DOHH2 (cell line): ENCODE data around the gene TSHZ2.

ENCODE experiments used
- H3F3A ChIP-seq: fragments of 200-600 bp; sonication (generic), shearing (Covaris generic); 2 replicates; pipeline ENCODE4 v1.6.0; 2016; ENCODE audit warnings: antibody characterized with exemption, mild to moderate bottlenecking; ENCODE audit not compliant: control insufficient read depth, insufficient read depth
- H3K27ac ChIP-seq: fragments of 200-600 bp; sonication (generic); 2 replicates; pipeline ENCODE4 v1.5.1; 2014; ENCODE audit warnings: low read depth, mild to moderate bottlenecking, low read length, moderate library complexity
- H3K27me3 ChIP-seq: fragments of 200-600 bp; sonication (generic); 2 replicates; pipeline ENCODE4 v1.6.1; 2014; ENCODE audit warnings: mild to moderate bottlenecking, low read length, mixed read lengths; ENCODE audit not compliant: control insufficient read depth
- H3K36me3 ChIP-seq: fragments of 200-600 bp; sonication (generic); 2 replicates; pipeline ENCODE4 v1.6.1; 2014; ENCODE audit warnings: mild to moderate bottlenecking, low read length, moderate library complexity, mixed read lengths; ENCODE audit not compliant: control insufficient read depth
- H3K4me1 ChIP-seq: fragments of 200-600 bp; sonication (generic); 2 replicates; pipeline ENCODE4 v1.6.1; 2014; ENCODE audit warnings: mild to moderate bottlenecking, low read length, mixed read lengths; ENCODE audit not compliant: control insufficient read depth
- H3K4me2 ChIP-seq: fragments of 200-600 bp; sonication (generic); 2 replicates; pipeline ENCODE4 v1.6.0; 2014; ENCODE audit warnings: mild to moderate bottlenecking, low read length, moderate library complexity
- H3K4me3 ChIP-seq: fragments of 200-600 bp; sonication (generic); 2 replicates; pipeline ENCODE4 v1.5.1; 2014; ENCODE audit warnings: mild to moderate bottlenecking, low read length, mixed read lengths
- H3K79me2 ChIP-seq: fragments of 200-600 bp; sonication (generic); 2 replicates; pipeline ENCODE4 v1.6.1; 2014; ENCODE audit warnings: mild to moderate bottlenecking, low read length, mixed read lengths; ENCODE audit not compliant: control insufficient read depth
- H3K9me2 ChIP-seq: fragments of 200-600 bp; sonication (generic); replicated peaks from 2 replicates; pipeline ENCODE4 v1.6.1; 2014; ENCODE audit warnings: mild to moderate bottlenecking, low read length, mixed read lengths; ENCODE audit not compliant: control insufficient read depth
- H3K9me3 ChIP-seq: fragments of 200-600 bp; sonication (generic); 2 replicates; pipeline ENCODE4 v1.6.1; 2014; ENCODE audit warnings: antibody characterized with exemption, low read length, mixed read lengths; ENCODE audit not compliant: control insufficient read depth, insufficient read depth
- H4K20me1 ChIP-seq: fragments of 200-600 bp; sonication (generic); 2 replicates; pipeline ENCODE4 v1.6.0; 2014; ENCODE audit warnings: low read depth, mild to moderate bottlenecking, antibody characterized with exemption, low read length, moderate library complexity; ENCODE audit not compliant: control insufficient read depth, insufficient read depth
- CTCF ChIP-seq: fragments of 200-600 bp; sonication (generic); IDR thresholded peaks from one replicate; pipeline ENCODE4 v1.5.1; 2014; ENCODE audit warnings: antibody characterized with exemption, mild to moderate bottlenecking, low read depth, low read length; ENCODE audit not compliant: poor library complexity, severe bottlenecking
- EZH2phosphoT487 ChIP-seq: fragments of 200-600 bp; sonication (generic); IDR thresholded peaks from 2 replicates; pipeline ENCODE4 v1.6.1; 2017; ENCODE audit warnings: borderline replicate concordance, mild to moderate bottlenecking, antibody characterized with exemption, low read length, moderate library complexity, mixed read lengths

Gene TSHZ2

GRCh38 chr20:53539516-53539915 lies 567.4 kb downstream of the TSHZ2 start:
- no peak overlapping the region for H3K4me3 ChIP-seq
- no peaks in the 10 kb centered on the region for H3F3A ChIP-seq
- no peaks in the 10 kb centered on the region for H3K36me3 ChIP-seq
- H4K20me1 ChIP-seq: no peaks in the 10 kb centered on the region
- no peaks in the 10 kb centered on the region for H3K27me3 ChIP-seq
- H3K4me1 ChIP-seq: no peaks in the 10 kb centered on the region
- TF ChIP-seq CTCF (no peak), EZH2phosphoT487 (no peak)
- H3K27ac ChIP-seq: no peak overlapping the region
- no peaks in the 10 kb centered on the region for H3K79me2 ChIP-seq
- H3K9me3 ChIP-seq: no peaks in the 10 kb centered on the region
- no peaks in the 10 kb centered on the region for H3K9me2 ChIP-seq
- H3K4me2 ChIP-seq: no peak overlapping the region
